Measurements from ENCODE around the gene KCNK15. TPM values are rescaled to one million over a fixed set of nuclear protein-coding genes. Genes with fewer than 3 reads are reported as not detected.

The KCNK15 gene
- total RNA-seq, 1 donor from 2014 or later, result not detected

- Mint-ChIP-seq H3K4me3 (no peak overlapping the region), H3K9me3 (no peaks in the 10 kb centered on the region), H3K36me3 (ENCODE audit: low read depth) (no peaks in the 10 kb centered on the region), H3K27me3 (ENCODE audit: low read depth) (peaks cover 2% of the 10 kb centered on the region), H3K27ac (ENCODE audit: unreplicated experiment) (no peak overlapping the region), H3K4me1 (peaks cover 4% of the 10 kb centered on the region)
- no peak for DNase-seq (ENCODE audit: low read depth, low spot score)
- peak; percentile 49 for TF ChIP-seq CTCF (conservative IDR thresholded peaks at IDR 0.05)
Observed at GRCh38 chr20:44717986-44718385, 27.7 kb upstream of the KCNK15 start.

- H3K36me3 Mint-ChIP-seq (ENCODE audit: low read depth), result no peaks in the 10 kb centered on the region
- H3K4me1 Mint-ChIP-seq, result peaks cover 4% of the 10 kb centered on the region
- peaks cover 2% of the 10 kb centered on the region for H3K27me3 Mint-ChIP-seq (ENCODE audit: low read depth)
- no peak for TF ChIP-seq CTCF (conservative IDR thresholded peaks at IDR 0.05)
- no peaks in the 10 kb centered on the region for H3K9me3 Mint-ChIP-seq
- H3K27ac Mint-ChIP-seq (ENCODE audit: unreplicated experiment), result no peak overlapping the region
- no peak for DNase-seq (ENCODE audit: low read depth, low spot score)
- no peak overlapping the region for H3K4me3 Mint-ChIP-seq
Observed at GRCh38 chr20:44719841-44720240, 25.8 kb upstream of the KCNK15 start.

- Mint-ChIP-seq H3K4me3 (no peak overlapping the region), H3K27ac (ENCODE audit: unreplicated experiment) (no peak overlapping the region), H3K4me1 (peaks cover 4% of the 10 kb centered on the region), H3K27me3 (ENCODE audit: low read depth) (peaks cover 2% of the 10 kb centered on the region), H3K9me3 (no peaks in the 10 kb centered on the region), H3K36me3 (ENCODE audit: low read depth) (no peaks in the 10 kb centered on the region)
- no peak for DNase-seq (ENCODE audit: low read depth, low spot score)
- no peak for TF ChIP-seq CTCF (conservative IDR thresholded peaks at IDR 0.05)
Observed at GRCh38 chr20:44720621-44720996, 25.1 kb upstream of the KCNK15 start.

- Mint-ChIP-seq H3K27ac (ENCODE audit: unreplicated experiment) (no peak overlapping the region), H3K9me3 (no peaks in the 10 kb centered on the region), H3K27me3 (ENCODE audit: low read depth) (peaks cover 2% of the 10 kb centered on the region), H3K36me3 (ENCODE audit: low read depth) (no peaks in the 10 kb centered on the region), H3K4me3 (no peak overlapping the region), H3K4me1 (peaks cover 4% of the 10 kb centered on the region)
- DNase-seq (ENCODE audit: low read depth, low spot score), result no peak
- TF ChIP-seq CTCF (conservative IDR thresholded peaks at IDR 0.05), result no peak
Observed at GRCh38 chr20:44720997-44721784, 24.5 kb upstream of the KCNK15 start.

- Mint-ChIP-seq H3K27ac (ENCODE audit: unreplicated experiment) (no peak overlapping the region), H3K27me3 (ENCODE audit: low read depth) (peaks cover 2% of the 10 kb centered on the region), H3K9me3 (no peaks in the 10 kb centered on the region), H3K4me1 (peaks cover 4% of the 10 kb centered on the region), H3K4me3 (no peak overlapping the region), H3K36me3 (ENCODE audit: low read depth) (no peaks in the 10 kb centered on the region)
- TF ChIP-seq CTCF (conservative IDR thresholded peaks at IDR 0.05), result no peak
- DNase-seq (ENCODE audit: low read depth, low spot score), result no peak
Observed at GRCh38 chr20:44721785-44722054, 23.9 kb upstream of the KCNK15 start.
